Omental fat pad (tissue), 4 donors: ENCODE results near the gene HNRNPR. TPM values are rescaled to one million over a fixed set of nuclear protein-coding genes. Genes with fewer than 3 reads are reported as not detected.
"Not testable (repeated sequence)": the region's sequence is repeated elsewhere in the genome, so short reads cannot be mapped to it uniquely, and the experiment has no call there.

ENCODE experiments used
- ATAC-seq: fragments of 150-250 bp; one replicate; pipeline ENCODE4 v1.9.1; 2016; ENCODE audit warnings: mild to moderate bottlenecking, moderate library complexity; ENCODE audit not compliant: low FRiP score
- DNase-seq: peaks from one replicate; pipeline ENCODE4 v3.0.0-alpha.2; 2019; ENCODE audit warnings: low spot score
- CTCF ChIP-seq, 3 donors: fragments of 450-650 bp; IDR thresholded peaks; one replicate each; pipeline ENCODE4 v1.5.1; 2016 to 2017; ENCODE audit warnings: antibody characterized with exemption in 3 of 3, mild to moderate bottlenecking in 3 of 3, moderate library complexity in 2 of 3
- total RNA-seq, 4 donors: library from RNA; depleted of rRNA; stranded (reverse); fragments of >200 nt; gene quantifications; one replicate each; pipeline ENCODE4 v1.1.0, GENCODE V29; 2016

Gene HNRNPR
- total RNA-seq, 4 donors from 2014 or later = 70.7 to 101 (median 78.8) TPM

DNA sequence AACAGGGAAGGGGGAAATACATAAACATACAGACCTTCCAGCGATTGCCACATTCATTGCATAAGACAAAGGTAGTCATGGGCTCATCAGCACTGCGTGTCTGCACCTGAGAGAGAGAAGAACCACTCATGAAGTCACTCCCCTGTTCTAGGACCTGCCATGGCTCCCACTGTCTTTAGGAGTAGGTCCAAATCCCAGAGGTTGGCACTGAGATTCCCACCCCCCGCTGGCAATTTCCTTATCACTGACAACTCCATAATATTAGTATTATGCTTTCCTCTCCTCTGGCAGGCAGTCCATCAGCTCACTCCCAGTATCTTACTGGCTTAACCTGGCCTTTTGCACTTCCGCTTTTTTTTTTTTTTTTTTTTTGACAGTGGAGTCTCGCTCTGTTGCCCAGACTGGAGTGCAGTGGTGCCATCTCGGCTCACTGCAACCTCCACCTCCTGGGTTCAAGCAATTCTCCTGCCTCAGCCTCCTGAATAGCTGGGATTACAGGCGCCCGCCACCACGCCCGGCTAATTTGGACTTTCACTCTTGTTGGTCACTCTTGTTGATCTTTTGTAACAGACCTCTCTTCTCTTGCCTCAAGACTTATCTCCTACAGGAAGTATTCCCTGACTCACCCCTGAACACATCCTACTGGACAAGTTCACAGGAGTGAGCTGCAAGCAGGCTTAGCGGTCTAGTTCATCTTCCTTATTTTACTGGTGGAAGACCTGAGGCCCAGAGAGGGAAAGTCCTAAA, 40.4 kb upstream of the HNRNPR start:
- no peak for ATAC-seq
- no peak for TF ChIP-seq CTCF (IDR thresholded peaks at IDR 0.05)
- DNase-seq = no peak

DNA sequence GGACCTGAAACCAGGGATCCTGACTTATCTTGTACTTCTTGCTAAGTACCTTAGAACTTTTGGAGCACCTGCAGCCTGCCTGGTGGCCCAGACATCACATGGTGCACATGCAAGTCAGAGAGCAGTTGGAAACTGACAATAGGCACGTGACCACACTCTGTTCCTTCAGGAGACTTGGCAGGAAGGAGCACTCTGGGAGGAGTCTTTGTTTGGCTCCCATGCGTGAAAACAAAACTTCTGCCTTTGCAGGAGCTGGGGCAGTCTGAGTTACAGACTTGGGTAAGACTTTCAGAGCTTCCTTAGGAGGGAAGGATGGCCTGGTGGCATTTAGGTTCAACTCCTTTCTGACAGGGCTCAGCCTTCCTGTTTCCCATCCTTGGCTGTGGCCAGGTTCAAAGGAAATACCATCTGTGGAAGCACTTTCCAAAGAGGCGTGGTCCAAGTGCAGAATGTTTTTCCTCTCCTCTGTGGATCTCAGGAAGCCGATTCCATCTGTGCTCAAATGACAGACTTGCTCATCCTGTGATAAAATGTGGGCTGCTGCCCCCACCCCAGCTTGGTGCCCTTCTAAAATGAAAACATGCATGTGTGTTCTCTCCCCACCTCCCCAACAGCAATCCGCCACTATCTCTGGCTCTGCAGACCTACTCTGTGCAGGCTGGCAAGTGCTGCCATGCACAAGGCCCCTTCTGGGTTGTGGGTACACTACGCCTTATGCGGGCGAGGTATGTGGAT, 39.7 kb upstream of the HNRNPR start:
- no peak for DNase-seq
- ATAC-seq = no peak
- no peak for TF ChIP-seq CTCF (IDR thresholded peaks at IDR 0.05)

GRCh38 chr1:23381233-23381885, 37.3 kb upstream of the HNRNPR start:
- DNase-seq (no peak), ATAC-seq (no peak)
- no peak for TF ChIP-seq CTCF (IDR thresholded peaks at IDR 0.05)

GRCh38 chr1:23380719-23381118, 36.6 kb upstream of the HNRNPR start:
- no peak for DNase-seq
- ATAC-seq = no peak
- TF ChIP-seq CTCF (IDR thresholded peaks at IDR 0.05) = no peak

GRCh38 chr1:23380236-23380635, 36.2 kb upstream of the HNRNPR start:
- DNase-seq, ATAC-seq: not testable (repeated sequence)

GRCh38 chr1:23376890-23377811, 33.1 kb upstream of the HNRNPR start:
- DNase-seq (no peak), ATAC-seq (peak; percentile 51)
- TF ChIP-seq CTCF (IDR thresholded peaks at IDR 0.05) = no peak

GRCh38 chr1:23374079-23374735, 30.1 kb upstream of the HNRNPR start:
- not testable (repeated sequence) for ATAC-seq, DNase-seq
